HepG2 (cell line): ENCODE results near the gene MARK2.

Experiments
- ARHGAP35 ChIP-seq: sonication (generic); formaldehyde crosslinking; IDR thresholded peaks from 2 replicates; pipeline ENCODE4 v1.9.0; 2022; ENCODE audit warnings: mild to moderate bottlenecking, inconsistent platforms, moderate library complexity, missing genetic modification reagents, borderline replicate concordance
- CBFB ChIP-seq: sonication (generic); formaldehyde crosslinking; IDR thresholded peaks from 2 replicates; pipeline ENCODE4 v1.4.0; 2020; ENCODE audit warnings: missing genetic modification reagents
- CREB3 ChIP-seq: sonication (generic); formaldehyde crosslinking; IDR thresholded peaks from 2 replicates; pipeline ENCODE4 v1.5.0; 2020; ENCODE audit warnings: missing genetic modification reagents
- CTCF ChIP-seq: sonication (generic); formaldehyde crosslinking; IDR thresholded peaks from 2 replicates; pipeline ENCODE4 v1.5.0; 2020; ENCODE audit warnings: mild to moderate bottlenecking, missing genetic modification reagents, moderate library complexity
- GPBP1L1 ChIP-seq: sonication (generic); formaldehyde crosslinking; IDR thresholded peaks from 2 replicates; pipeline ENCODE4 v1.5.0; 2020; ENCODE audit warnings: mild to moderate bottlenecking, missing genetic modification reagents
- HIC2 ChIP-seq: sonication (generic); formaldehyde crosslinking; IDR thresholded peaks from 2 replicates; pipeline ENCODE4 v1.9.0; 2022; ENCODE audit warnings: low read depth, missing genetic modification reagents
- MAF1 ChIP-seq: sonication (generic); formaldehyde crosslinking; IDR thresholded peaks from 2 replicates; pipeline ENCODE4 v1.5.0; 2020; ENCODE audit warnings: missing genetic modification reagents, borderline replicate concordance
- NFATC3 ChIP-seq: sonication (generic); formaldehyde crosslinking; IDR thresholded peaks from 2 replicates; pipeline ENCODE4 v1.5.1; 2020; ENCODE audit warnings: mild to moderate bottlenecking, missing genetic modification reagents
- NPAS2 ChIP-seq: sonication (generic); formaldehyde crosslinking; IDR thresholded peaks from 2 replicates; pipeline ENCODE4 v1.8.0; 2022; ENCODE audit warnings: mild to moderate bottlenecking, missing genetic modification reagents, borderline replicate concordance
- PAXIP1 ChIP-seq: sonication (generic); formaldehyde crosslinking; conservative IDR thresholded peaks from 2 replicates; pipeline ENCODE4 v1.4.0; 2020; ENCODE audit warnings: mild to moderate bottlenecking, missing genetic modification reagents, moderate library complexity
- PCBP1 ChIP-seq: fragments of 200-400 bp; formaldehyde crosslinking; IDR thresholded peaks from 2 replicates; pipeline ENCODE4 v1.6.1; 2017; ENCODE audit warnings: mild to moderate bottlenecking, low read depth, low read length, borderline replicate concordance
- ZNF280D ChIP-seq: sonication (generic); formaldehyde crosslinking; IDR thresholded peaks from 2 replicates; pipeline ENCODE4 v1.5.1; 2020; ENCODE audit warnings: mild to moderate bottlenecking, missing genetic modification reagents
- ZNF414 ChIP-seq: sonication (generic); formaldehyde crosslinking; IDR thresholded peaks from 2 replicates; pipeline ENCODE4 v1.5.0; 2020; ENCODE audit warnings: missing genetic modification reagents

GRCh38 chr11:63911440-63911839 lies 72.5 kb downstream of the MARK2 start:
- TF ChIP-seq CREB3 (CRISPR knock-in tag) (no peak), CBFB (CRISPR knock-in tag) (no peak), ZNF414 (CRISPR knock-in tag) (no peak), NFATC3 (no peak), NPAS2 (CRISPR knock-in tag) (no peak), GPBP1L1 (CRISPR knock-in tag) (no peak), MAF1 (CRISPR knock-in tag) (no peak), ZNF280D (no peak), CTCF (CRISPR knock-in tag) (no peak), PAXIP1 (CRISPR knock-in tag) (no peak), ARHGAP35 (CRISPR knock-in tag) (no peak), PCBP1 (no peak), HIC2 (CRISPR knock-in tag) (no peak)
